ES-I3 (cell line): ENCODE data around the gene TIMM44.

Experiments used
- H3K36me3 ChIP-seq: 2 replicates; pipeline ENCODE4 v1.6.1; 2013; ENCODE audit warnings: mild to moderate bottlenecking, low read length, control low read depth, moderate library complexity; ENCODE audit not compliant: insufficient read depth
- H3K4me1 ChIP-seq: 2 replicates; pipeline ENCODE4 v1.6.1; 2013; ENCODE audit warnings: mild to moderate bottlenecking, control low read depth, low read length; ENCODE audit not compliant: insufficient read depth
- H3K9ac ChIP-seq: 2 replicates; pipeline ENCODE4 v1.6.1; 2013; ENCODE audit warnings: low read depth, mild to moderate bottlenecking, low read length, moderate library complexity
- H3K9me3 ChIP-seq: 2 replicates; pipeline ENCODE4 v1.6.1; 2013; ENCODE audit warnings: mild to moderate bottlenecking, low read length, moderate library complexity; ENCODE audit not compliant: control insufficient read depth, insufficient read depth

TIMM44 gene

DNA sequence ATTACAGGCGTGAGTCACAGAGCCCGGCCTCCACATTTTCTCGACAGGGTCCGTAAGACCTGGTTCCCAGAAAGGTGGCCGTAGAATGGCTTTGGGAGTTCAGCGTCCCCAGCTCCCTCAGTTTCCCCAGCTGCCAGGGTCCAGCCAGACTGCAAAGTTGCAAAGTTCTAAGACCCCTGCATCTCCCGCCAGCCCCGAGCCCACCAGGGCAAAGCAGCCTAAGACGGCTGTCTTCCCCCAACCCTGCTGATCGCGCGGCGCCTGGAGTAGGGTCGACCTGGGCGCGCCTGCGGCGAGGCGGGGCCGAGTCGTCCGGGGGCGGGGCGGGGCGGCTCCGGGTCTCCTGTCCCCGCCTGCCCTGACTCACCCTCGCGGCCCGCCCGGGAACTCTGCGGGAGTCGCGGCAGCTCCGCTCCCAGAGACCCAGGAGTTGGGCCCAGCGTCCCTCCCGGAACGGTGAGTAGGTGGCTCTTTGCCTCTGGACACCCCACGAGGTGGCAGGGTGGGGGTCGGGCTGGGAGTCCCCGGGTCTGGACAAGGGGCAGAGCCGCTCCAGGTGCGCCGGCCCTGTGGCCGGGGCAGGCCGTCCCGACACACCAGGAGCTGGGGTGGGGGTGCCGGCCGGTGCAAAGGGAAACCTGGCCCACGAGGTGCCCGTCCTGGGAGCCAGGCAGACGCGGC is 55.2 kb downstream of the TIMM44 start, which contains the start of gene LRRC8E:
TSS of gene LRRC8E (plus strand) at position 366 of the 681 bp plus-strand sequence. CDS start 7,094 bp downstream, outside the sequence.
- no peaks in the 10 kb centered on the region for H3K9me3 ChIP-seq
- peaks cover 3% of the 10 kb centered on the region; the same call in 1 of the 2 replicates for H3K4me1 ChIP-seq
- no peaks in the 10 kb centered on the region for H3K36me3 ChIP-seq
- H3K9ac ChIP-seq, result peak within 1 kb of the TSS; percentile 61

DNA sequence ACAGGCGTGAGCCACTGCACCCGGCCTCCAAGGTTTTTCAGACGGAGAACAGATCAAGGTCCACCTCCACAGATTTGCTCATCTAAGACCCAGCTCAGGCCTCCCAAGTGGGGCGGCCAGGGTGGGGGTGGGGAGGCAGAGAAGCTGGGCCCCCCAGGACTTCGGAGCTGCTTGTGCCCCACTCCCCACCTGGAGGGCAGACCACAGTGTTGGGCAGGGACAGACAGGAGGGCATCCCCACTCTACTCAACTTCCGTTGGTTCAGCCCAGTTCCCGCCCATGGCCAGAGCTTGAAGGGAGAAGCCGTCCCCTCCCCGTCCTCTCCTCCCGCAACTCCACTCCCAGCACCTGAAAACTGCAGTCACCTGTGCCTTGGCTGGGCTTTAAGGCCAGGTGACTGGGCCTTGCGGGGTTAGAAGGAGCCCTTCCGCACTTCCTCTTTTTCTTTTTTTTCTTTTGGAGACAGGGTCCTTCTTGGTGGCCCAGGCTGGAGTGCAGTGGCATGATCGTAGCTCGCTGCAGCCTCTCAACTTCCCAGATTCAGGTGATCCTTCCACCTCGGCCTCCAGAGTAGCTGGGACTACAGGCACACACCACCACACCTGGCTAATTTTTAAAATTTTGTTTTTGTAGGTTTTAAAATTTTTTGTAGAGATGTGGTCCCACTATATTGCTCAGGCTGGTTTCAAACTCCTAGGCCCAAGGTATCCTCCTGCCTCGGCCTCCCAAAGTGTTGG is 55.9 kb downstream of the TIMM44 start:
- peak overlapping the region; percentile 61; the same call in 1 of the 2 replicates for H3K9ac ChIP-seq
- no peaks in the 10 kb centered on the region for H3K9me3 ChIP-seq
- H3K36me3 ChIP-seq, result no peaks in the 10 kb centered on the region
- peaks cover 3% of the 10 kb centered on the region; the same call in 1 of the 2 replicates for H3K4me1 ChIP-seq

DNA sequence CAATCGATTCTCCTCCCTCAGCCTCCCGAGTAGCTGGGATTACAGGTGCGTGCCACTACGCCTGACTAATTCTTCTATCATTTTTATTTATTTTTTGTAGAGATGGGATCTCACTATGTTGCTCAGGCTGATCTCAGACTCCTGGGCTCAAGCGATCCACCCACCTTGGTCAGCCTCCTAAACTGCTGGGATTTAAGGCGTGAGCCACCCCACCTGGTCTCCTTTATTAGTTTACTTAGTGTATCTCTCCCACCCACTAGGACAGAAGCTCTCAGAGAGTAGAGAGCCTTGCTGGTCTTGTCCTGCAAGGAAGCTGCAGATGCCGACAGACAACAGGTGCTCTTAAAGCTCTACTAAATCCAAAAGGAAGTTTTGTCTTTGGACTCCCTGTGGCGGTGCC is 57.6 kb downstream of the TIMM44 start:
- H3K4me1 ChIP-seq, result peaks cover 3% of the 10 kb centered on the region; the same call in 1 of the 2 replicates
- no peaks in the 10 kb centered on the region for H3K9me3 ChIP-seq
- H3K36me3 ChIP-seq, result no peaks in the 10 kb centered on the region
- no peak overlapping the region for H3K9ac ChIP-seq

DNA sequence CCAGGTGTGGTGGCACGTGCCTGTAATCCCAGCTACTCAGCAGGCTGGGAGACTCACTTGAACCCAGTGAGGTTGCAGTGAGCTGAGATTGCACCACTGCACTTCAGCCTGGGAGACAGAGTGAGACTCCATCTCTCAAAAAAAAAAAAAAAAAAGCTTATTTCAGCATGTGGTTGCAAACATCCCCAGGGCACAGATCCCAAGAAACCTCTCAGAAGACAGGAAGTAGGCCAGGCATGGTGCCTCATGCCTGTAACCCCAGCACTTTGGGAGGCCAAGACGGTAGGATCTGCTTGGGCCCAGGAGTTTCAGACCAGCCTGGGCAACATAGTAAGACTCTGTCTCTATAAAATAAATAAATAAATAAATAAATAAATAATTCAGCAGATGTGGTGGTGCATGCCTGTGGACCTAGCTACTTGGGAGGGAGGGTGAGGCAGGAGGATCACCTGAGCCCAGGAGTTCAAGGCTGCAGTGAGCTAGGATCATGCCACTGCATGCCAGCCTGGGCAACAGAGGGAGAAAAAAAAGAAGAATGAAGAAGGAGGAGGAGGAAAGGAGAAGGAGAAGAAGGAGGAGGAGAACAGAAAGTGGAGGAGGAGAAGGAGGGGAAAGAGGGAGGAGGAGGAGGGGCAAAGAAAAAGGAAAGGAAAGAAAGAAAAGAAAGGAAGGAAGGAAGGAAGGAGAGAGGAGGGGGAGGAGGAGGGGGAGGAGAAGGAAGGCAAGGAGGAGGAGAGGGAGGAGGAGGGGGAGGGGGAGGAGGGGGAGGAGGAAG is 59.5 kb downstream of the TIMM44 start:
- H3K36me3 ChIP-seq, result no peaks in the 10 kb centered on the region
- peaks cover 3% of the 10 kb centered on the region; the same call in 1 of the 2 replicates for H3K4me1 ChIP-seq
- no peak overlapping the region for H3K9ac ChIP-seq
- no peaks in the 10 kb centered on the region for H3K9me3 ChIP-seq

DNA sequence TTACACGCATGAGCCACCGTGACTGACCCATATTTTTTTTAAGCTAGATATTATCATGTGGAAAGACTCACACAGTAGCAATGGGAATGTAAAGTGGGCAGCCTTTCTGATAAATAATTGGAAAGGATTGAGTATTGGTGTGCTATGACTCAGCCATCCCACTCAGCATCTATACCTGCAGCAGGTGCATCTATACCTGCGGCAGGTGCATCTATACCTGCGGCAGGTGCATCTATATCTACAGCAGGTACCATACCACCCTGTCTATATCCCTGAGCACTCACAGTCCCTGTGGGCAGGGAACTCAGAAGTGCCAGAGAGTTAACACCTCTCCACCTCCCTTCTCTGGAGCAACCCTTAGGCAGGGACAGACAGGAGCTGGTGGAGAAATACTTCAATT is 60.4 kb downstream of the TIMM44 start:
- Histone ChIP-seq H3K9me3 (no peaks in the 10 kb centered on the region), H3K9ac (no peak overlapping the region), H3K36me3 (no peaks in the 10 kb centered on the region), H3K4me1 (peaks cover 3% of the 10 kb centered on the region; the same call in 1 of the 2 replicates)

DNA sequence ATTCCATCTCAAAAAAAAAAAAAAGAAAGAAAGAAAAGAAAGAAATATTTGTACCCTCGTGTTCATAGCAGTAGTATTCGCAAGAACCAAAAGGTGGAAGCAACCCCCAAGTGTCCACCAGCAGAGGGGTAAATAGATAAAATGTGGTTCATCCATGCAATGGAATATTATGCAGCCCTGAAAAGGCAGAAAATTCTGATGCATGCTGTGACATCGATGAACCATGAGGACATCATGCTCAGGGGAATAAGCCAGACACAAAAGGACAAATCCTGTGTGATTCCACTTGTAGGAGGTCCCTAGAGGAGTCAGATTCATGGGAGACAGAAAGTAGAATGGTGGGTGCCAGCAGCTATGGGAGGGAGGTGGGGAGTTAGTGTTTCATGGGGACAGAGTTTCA is 61.6 kb downstream of the TIMM44 start:
- no peak overlapping the region for H3K9ac ChIP-seq
- no peaks in the 10 kb centered on the region for H3K36me3 ChIP-seq
- H3K4me1 ChIP-seq, result no peaks in the 10 kb centered on the region
- no peaks in the 10 kb centered on the region for H3K9me3 ChIP-seq

DNA sequence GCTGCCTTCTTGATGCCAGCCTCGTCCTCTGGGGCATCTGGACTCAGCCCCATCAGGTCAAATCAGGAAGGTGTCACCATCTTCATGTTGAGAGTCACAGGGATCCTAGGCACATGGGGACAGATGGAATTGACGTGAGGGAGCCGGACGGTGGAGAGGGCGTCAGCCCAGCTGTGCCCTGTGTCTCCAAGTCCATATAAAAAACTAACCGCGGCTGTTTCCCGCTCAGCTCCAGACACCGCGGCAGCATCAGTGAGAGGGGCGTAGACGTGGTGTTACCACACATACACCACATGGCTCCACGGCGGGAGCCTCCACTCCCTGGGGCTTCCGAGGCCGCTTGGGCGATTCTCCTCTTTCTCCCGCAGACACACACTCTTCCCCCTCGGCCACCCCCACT is 63.6 kb downstream of the TIMM44 start:
- Histone ChIP-seq H3K36me3 (no peaks in the 10 kb centered on the region), H3K9ac (no peak overlapping the region), H3K4me1 (no peaks in the 10 kb centered on the region), H3K9me3 (no peaks in the 10 kb centered on the region)

DNA sequence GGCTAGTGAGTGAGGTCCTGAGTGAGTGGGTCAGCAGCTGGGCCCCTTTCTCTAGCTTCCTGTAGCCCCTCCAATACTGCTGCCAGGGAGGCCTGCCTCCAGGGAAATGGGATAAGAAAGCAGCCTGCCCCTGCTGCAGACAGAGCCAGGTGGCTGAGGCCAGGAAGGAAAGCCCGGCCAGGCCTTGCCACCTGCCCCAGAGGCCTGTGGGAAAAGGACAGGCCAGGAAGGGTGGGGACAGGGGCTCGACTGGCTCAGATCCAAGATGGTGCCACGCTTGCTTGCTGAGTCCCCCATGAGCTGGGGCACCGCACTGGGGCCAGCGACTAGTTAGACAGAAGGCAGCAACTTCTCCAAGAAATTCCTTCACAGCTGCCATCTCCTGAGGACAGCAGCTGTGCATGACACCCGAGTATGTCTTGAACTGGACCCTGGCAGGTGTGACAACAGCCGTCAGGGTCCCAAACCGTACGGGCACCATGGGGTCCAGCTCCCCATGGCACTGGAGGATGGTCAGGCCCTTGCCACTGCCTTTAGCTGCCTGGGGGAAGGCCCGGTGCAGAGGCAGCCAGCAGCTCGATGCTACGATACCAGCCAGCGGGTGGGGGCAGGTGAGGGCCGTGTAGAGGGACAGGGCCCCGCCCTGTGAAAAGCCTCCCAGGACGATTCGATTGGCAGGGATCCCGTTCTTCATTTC is 64.2 kb downstream of the TIMM44 start:
- no peaks in the 10 kb centered on the region for H3K9me3 ChIP-seq
- no peaks in the 10 kb centered on the region for H3K36me3 ChIP-seq
- no peaks in the 10 kb centered on the region for H3K4me1 ChIP-seq
- no peak overlapping the region for H3K9ac ChIP-seq

DNA sequence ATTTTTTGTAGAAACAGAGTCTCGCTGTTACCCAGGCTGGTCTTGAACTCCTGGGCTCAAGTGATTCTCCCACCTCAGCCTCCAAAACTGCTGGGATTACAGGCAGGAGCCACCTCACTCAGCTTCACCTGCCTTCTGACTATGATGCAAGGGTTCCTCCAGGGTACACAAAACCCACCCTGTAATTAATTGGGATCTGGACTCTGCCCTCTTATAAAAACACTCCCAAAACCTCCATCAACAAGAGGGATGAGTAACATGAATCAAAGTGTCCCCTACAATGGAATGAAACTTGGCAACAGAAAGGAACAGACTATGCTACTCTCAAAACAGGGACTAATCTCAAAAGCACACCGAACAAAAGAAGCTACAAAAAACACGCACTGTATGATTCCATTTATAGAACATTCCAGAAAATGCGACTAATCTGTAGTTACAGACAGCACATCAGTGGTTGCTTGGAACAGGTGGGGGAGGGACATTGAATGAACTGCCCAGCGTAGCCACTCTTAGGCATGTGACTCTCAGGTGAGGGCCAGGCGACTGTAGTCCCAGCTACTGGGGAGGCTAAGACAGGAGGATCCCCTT is 66.1 kb downstream of the TIMM44 start:
- no peak overlapping the region for H3K9ac ChIP-seq
- no peaks in the 10 kb centered on the region for H3K36me3 ChIP-seq
- no peaks in the 10 kb centered on the region for H3K9me3 ChIP-seq
- no peaks in the 10 kb centered on the region for H3K4me1 ChIP-seq
